Measurements from ENCODE around the gene KCNMA1. TPM values are rescaled to one million over a fixed set of nuclear protein-coding genes. Genes with fewer than 3 reads are reported as not detected.
A peak's percentile ranks its signal among the peaks of the same experiment; 100 is the strongest.

Gene KCNMA1
- polyA plus RNA-seq, 1 of the 3 experiments (the other 2 are of a cell fraction) = 107 TPM

DNA sequence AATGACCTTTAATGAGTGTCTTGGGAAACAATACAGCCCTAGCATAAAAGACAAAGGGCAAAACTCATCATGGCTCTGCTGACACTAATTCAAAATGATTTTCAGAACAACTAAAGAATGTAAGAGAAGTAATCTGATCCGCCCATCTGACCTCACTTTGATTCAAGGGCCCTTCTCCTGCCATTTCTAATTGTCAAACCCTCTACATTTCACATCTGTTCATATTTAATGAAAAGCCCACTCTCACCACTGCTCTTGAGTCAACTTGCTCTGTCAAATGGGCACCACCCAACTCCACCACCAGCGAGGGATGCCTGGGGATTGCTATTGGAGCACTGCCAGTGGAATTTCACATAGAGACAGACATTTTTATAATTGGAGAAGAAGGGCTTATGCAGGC is 639.2 kb downstream of the KCNMA1 start (continued):
- TF ChIP-seq, protein P1, sequence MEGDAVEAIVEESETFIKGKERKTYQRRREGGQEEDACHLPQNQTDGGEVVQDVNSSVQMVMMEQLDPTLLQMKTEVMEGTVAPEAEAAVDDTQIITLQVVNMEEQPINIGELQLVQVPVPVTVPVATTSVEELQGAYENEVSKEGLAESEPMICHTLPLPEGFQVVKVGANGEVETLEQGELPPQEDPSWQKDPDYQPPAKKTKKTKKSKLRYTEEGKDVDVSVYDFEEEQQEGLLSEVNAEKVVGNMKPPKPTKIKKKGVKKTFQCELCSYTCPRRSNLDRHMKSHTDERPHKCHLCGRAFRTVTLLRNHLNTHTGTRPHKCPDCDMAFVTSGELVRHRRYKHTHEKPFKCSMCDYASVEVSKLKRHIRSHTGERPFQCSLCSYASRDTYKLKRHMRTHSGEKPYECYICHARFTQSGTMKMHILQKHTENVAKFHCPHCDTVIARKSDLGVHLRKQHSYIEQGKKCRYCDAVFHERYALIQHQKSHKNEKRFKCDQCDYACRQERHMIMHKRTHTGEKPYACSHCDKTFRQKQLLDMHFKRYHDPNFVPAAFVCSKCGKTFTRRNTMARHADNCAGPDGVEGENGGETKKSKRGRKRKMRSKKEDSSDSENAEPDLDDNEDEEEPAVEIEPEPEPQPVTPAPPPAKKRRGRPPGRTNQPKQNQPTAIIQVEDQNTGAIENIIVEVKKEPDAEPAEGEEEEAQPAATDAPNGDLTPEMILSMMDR (IDR thresholded peaks at IDR 0.05) = no peak
- TF ChIP-seq TEAD4 (IDR thresholded peaks at IDR 0.05; ENCODE audit: borderline replicate concordance, insufficient read depth) = peak; percentile 53; the same call in 1 of the 2 replicates
- TF ChIP-seq, protein P2, sequence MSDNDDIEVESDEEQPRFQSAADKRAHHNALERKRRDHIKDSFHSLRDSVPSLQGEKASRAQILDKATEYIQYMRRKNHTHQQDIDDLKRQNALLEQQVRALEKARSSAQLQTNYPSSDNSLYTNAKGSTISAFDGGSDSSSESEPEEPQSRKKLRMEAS (IDR thresholded peaks at IDR 0.05; ENCODE audit: low read depth) = no peak

DNA sequence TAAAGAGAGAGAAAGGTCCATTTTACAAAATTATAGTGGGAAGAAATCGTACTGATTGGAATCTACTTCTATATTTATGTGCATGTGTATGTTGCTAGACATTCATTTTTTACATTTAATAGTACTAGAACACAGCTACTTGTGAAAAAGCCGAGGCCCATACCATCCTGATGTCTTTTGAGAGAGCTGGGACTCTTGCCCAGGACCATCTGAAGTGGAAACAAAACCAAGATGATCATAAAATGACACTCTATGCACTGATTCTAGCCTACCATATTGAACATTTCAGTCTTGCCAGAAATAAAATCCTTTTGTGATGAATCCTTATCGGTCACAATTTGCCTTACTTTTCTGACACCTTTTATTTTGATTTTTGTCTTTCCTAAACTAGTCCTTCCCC is 640.0 kb downstream of the KCNMA1 start:
- CTCF ChIA-PET = interaction anchor here (0.7 to 1.4 kb wide), 2 partner anchors 118 to 1598 kb away, joined by 3 read pairs; no protein-coding TSS in a partner anchor

More for the DNA sequence above, 640.0 kb downstream of the KCNMA1 start:
- Histone ChIP-seq H3F3A (replicated peaks; ENCODE audit: insufficient read depth) (no peaks in the 10 kb centered on the region), H3K27ac (ENCODE audit: low read depth in 2 of 2, low read length in 1 of 2) (no peak overlapping the region; a peak in 1 of 4 replicates), H3K4me2 (no peak overlapping the region), H3K4me1 (ENCODE audit: control insufficient read depth in 1 of 2, insufficient read depth in 2 of 2, low read depth in 1 of 2, low read length in 1 of 2) (peaks cover 0 to 6% of the 10 kb centered on the region in 2 experiments; a peak in 1 of 4 replicates), H3K79me2 (ENCODE audit: insufficient read depth) (no peaks in the 10 kb centered on the region), H3K9ac (no peak overlapping the region), H3K36me3 (replicated peaks in 1 of 2; ENCODE audit: control insufficient read depth in 1 of 2, insufficient read depth in 2 of 2, low read length in 1 of 2) (peaks cover 0 to 33% of the 10 kb centered on the region in 2 experiments), H4K20me1 (ENCODE audit: insufficient read depth) (no peaks in the 10 kb centered on the region), H3K4me3 (ENCODE audit: low read depth in 2 of 2, low read length in 1 of 2) (no peak overlapping the region), H2AFZ (ENCODE audit: low read depth) (no peak overlapping the region), H3K9me2 (no peaks in the 10 kb centered on the region), H3K27me3 (ENCODE audit: insufficient read depth) (no peaks in the 10 kb centered on the region), H3K9me3 (no peaks in the 10 kb centered on the region)
- TF ChIP-seq, protein P3, sequence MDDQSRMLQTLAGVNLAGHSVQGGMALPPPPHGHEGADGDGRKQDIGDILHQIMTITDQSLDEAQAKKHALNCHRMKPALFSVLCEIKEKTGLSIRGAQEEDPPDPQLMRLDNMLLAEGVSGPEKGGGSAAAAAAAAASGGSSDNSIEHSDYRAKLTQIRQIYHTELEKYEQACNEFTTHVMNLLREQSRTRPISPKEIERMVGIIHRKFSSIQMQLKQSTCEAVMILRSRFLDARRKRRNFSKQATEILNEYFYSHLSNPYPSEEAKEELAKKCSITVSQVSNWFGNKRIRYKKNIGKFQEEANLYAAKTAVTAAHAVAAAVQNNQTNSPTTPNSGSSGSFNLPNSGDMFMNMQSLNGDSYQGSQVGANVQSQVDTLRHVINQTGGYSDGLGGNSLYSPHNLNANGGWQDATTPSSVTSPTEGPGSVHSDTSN (IDR thresholded peaks at IDR 0.05) = no peak
- TF ChIP-seq SMC3 (IDR thresholded peaks at IDR 0.05; ENCODE audit: low read depth, low read length) (no peak), SIN3A (IDR thresholded peaks at IDR 0.05; ENCODE audit: borderline replicate concordance, low read depth, low read length) (no peak), YY1 (IDR thresholded peaks at IDR 0.05; ENCODE audit: low read depth) (no peak), EZH2phosphoT487 (IDR thresholded peaks at IDR 0.05; ENCODE audit: borderline replicate concordance, low read depth) (no peak), MXI1 (IDR thresholded peaks at IDR 0.05; ENCODE audit: low read depth, low read length) (no peak), EP300 (IDR thresholded peaks at IDR 0.05; ENCODE audit: borderline replicate concordance in 1 of 2, low read depth in 1 of 2, low read length in 1 of 2) (no peak), GATA2 (CRISPR knock-in tag; IDR thresholded peaks at IDR 0.05) (no peak), RAD21 (IDR thresholded peaks at IDR 0.05; ENCODE audit: low read length) (no peak), FOXJ3 (CRISPR knock-in tag; IDR thresholded peaks at IDR 0.05) (no peak), RXRA (IDR thresholded peaks at IDR 0.05; ENCODE audit: borderline replicate concordance, low read depth) (no peak), FOXM1 (IDR thresholded peaks at IDR 0.05; ENCODE audit: low read depth) (no peak), RFX5 (IDR thresholded peaks at IDR 0.05; ENCODE audit: low read length) (no peak)
- TF ChIP-seq, protein P4, sequence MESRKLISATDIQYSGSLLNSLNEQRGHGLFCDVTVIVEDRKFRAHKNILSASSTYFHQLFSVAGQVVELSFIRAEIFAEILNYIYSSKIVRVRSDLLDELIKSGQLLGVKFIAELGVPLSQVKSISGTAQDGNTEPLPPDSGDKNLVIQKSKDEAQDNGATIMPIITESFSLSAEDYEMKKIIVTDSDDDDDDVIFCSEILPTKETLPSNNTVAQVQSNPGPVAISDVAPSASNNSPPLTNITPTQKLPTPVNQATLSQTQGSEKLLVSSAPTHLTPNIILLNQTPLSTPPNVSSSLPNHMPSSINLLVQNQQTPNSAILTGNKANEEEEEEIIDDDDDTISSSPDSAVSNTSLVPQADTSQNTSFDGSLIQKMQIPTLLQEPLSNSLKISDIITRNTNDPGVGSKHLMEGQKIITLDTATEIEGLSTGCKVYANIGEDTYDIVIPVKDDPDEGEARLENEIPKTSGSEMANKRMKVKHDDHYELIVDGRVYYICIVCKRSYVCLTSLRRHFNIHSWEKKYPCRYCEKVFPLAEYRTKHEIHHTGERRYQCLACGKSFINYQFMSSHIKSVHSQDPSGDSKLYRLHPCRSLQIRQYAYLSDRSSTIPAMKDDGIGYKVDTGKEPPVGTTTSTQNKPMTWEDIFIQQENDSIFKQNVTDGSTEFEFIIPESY (IDR thresholded peaks at IDR 0.05; ENCODE audit: borderline replicate concordance, low read depth) = no peak
- 90% methylated on average over 3 of the region's 3 CpGs for WGBS (ENCODE audit: low lambda C conversion rate)
- POLR2A ChIA-PET = no interaction called here
- DNase-seq = no peak

Data from SK-N-SH (cell line).